Suprapubic skin (tissue), 4 donors: Measurements from ENCODE around the gene ACVR1.

Experiments used
- CTCF ChIP-seq, 2 donors: fragments of 200-600 bp in 1 of 2; fragments of 450-650 bp in 1 of 2; sonication (generic) in 1 of 2; IDR thresholded peaks; one replicate each; pipeline ENCODE4 v1.5.1; 2016 to 2019; ENCODE audit warnings: antibody characterized with exemption in 2 of 2, mild to moderate bottlenecking in 1 of 2, moderate library complexity in 1 of 2
- EP300 ChIP-seq: sonication (generic); formaldehyde crosslinking; IDR thresholded peaks from one replicate; pipeline ENCODE4 v1.6.1; 2017; ENCODE audit warnings: antibody characterized with exemption
- POLR2A ChIP-seq, 2 donors: fragments of 450-650 bp; IDR thresholded peaks; one replicate each; pipeline ENCODE4 v1.6.1; 2017; ENCODE audit warnings: antibody characterized with exemption in 2 of 2, mild to moderate bottlenecking in 2 of 2, moderate library complexity in 2 of 2
- POLR2AphosphoS5 ChIP-seq, 3 donors: sonication (generic); formaldehyde crosslinking; IDR thresholded peaks; one replicate each; pipeline ENCODE4 v1.6.1; 2017; ENCODE audit warnings: antibody characterized with exemption in 3 of 3

GRCh38 chr2:157732596-157732995, 143.5 kb downstream of the ACVR1 start:
- TF ChIP-seq CTCF (IDR thresholded peaks at IDR 0.05) (no peak), POLR2AphosphoS5 (IDR thresholded peaks at IDR 0.05) (no peak), EP300 (no peak), POLR2A (IDR thresholded peaks at IDR 0.05) (no peak)
